ENCODE measurements around the gene TTF2. TPM values are rescaled to one million over a fixed set of nuclear protein-coding genes. Genes with fewer than 3 reads are reported as not detected.

TTF2 gene
- total and polyA plus RNA-seq, 9 of the 15 experiments (the other 6 are each of a cell fraction or from before 2014, with no cell fraction given): 9.4 to 71.1 (median 42.1) TPM

DNA sequence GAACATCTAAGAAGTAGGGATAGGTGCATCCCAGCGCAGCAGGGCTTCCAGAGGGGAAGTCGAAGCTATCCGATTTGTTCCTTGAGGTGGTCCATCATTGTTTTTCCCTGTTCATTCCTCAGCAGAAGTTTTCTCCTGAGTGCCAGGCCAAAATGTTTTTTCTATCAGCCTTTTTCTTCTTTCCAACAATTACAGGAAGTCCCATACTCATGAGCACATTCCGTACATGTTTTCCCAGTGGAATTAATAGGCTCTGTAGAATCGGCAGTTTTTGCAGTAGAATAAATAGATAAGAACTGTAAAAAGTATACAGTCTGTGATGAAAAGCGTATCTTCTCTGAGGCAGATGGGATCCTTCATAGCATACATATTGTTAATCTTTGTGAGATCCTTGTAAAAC lies 33.8 kb upstream of the TTF2 start (continued):
- TF ChIP-seq, protein P1, sequence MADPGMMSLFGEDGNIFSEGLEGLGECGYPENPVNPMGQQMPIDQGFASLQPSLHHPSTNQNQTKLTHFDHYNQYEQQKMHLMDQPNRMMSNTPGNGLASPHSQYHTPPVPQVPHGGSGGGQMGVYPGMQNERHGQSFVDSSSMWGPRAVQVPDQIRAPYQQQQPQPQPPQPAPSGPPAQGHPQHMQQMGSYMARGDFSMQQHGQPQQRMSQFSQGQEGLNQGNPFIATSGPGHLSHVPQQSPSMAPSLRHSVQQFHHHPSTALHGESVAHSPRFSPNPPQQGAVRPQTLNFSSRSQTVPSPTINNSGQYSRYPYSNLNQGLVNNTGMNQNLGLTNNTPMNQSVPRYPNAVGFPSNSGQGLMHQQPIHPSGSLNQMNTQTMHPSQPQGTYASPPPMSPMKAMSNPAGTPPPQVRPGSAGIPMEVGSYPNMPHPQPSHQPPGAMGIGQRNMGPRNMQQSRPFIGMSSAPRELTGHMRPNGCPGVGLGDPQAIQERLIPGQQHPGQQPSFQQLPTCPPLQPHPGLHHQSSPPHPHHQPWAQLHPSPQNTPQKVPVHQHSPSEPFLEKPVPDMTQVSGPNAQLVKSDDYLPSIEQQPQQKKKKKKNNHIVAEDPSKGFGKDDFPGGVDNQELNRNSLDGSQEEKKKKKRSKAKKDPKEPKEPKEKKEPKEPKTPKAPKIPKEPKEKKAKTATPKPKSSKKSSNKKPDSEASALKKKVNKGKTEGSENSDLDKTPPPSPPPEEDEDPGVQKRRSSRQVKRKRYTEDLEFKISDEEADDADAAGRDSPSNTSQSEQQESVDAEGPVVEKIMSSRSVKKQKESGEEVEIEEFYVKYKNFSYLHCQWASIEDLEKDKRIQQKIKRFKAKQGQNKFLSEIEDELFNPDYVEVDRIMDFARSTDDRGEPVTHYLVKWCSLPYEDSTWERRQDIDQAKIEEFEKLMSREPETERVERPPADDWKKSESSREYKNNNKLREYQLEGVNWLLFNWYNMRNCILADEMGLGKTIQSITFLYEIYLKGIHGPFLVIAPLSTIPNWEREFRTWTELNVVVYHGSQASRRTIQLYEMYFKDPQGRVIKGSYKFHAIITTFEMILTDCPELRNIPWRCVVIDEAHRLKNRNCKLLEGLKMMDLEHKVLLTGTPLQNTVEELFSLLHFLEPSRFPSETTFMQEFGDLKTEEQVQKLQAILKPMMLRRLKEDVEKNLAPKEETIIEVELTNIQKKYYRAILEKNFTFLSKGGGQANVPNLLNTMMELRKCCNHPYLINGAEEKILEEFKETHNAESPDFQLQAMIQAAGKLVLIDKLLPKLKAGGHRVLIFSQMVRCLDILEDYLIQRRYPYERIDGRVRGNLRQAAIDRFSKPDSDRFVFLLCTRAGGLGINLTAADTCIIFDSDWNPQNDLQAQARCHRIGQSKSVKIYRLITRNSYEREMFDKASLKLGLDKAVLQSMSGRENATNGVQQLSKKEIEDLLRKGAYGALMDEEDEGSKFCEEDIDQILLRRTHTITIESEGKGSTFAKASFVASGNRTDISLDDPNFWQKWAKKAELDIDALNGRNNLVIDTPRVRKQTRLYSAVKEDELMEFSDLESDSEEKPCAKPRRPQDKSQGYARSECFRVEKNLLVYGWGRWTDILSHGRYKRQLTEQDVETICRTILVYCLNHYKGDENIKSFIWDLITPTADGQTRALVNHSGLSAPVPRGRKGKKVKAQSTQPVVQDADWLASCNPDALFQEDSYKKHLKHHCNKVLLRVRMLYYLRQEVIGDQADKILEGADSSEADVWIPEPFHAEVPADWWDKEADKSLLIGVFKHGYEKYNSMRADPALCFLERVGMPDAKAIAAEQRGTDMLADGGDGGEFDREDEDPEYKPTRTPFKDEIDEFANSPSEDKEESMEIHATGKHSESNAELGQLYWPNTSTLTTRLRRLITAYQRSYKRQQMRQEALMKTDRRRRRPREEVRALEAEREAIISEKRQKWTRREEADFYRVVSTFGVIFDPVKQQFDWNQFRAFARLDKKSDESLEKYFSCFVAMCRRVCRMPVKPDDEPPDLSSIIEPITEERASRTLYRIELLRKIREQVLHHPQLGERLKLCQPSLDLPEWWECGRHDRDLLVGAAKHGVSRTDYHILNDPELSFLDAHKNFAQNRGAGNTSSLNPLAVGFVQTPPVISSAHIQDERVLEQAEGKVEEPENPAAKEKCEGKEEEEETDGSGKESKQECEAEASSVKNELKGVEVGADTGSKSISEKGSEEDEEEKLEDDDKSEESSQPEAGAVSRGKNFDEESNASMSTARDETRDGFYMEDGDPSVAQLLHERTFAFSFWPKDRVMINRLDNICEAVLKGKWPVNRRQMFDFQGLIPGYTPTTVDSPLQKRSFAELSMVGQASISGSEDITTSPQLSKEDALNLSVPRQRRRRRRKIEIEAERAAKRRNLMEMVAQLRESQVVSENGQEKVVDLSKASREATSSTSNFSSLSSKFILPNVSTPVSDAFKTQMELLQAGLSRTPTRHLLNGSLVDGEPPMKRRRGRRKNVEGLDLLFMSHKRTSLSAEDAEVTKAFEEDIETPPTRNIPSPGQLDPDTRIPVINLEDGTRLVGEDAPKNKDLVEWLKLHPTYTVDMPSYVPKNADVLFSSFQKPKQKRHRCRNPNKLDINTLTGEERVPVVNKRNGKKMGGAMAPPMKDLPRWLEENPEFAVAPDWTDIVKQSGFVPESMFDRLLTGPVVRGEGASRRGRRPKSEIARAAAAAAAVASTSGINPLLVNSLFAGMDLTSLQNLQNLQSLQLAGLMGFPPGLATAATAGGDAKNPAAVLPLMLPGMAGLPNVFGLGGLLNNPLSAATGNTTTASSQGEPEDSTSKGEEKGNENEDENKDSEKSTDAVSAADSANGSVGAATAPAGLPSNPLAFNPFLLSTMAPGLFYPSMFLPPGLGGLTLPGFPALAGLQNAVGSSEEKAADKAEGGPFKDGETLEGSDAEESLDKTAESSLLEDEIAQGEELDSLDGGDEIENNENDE (IDR thresholded peaks at IDR 0.05; ENCODE audit: low read depth, low read length): no peak
- no peak for TF ChIP-seq ZNF175 (CRISPR knock-in tag; IDR thresholded peaks at IDR 0.05; ENCODE audit: low read depth)
- TF ChIP-seq NELFE (IDR thresholded peaks at IDR 0.05; ENCODE audit: insufficient read depth, insufficient read length): no peak

All from K562 (cell line).